ENCODE results near the gene ISM2. TPM values are rescaled to one million over a fixed set of nuclear protein-coding genes. Genes with fewer than 3 reads are reported as not detected.
"Not testable (repeated sequence)": the region's sequence is repeated elsewhere in the genome, so short reads cannot be mapped to it uniquely, and the experiment has no call there.

The ISM2 gene
- under 1 TPM in 1 of 4 donors, not detected in 3; 0.33 TPM for total RNA-seq

DNA sequence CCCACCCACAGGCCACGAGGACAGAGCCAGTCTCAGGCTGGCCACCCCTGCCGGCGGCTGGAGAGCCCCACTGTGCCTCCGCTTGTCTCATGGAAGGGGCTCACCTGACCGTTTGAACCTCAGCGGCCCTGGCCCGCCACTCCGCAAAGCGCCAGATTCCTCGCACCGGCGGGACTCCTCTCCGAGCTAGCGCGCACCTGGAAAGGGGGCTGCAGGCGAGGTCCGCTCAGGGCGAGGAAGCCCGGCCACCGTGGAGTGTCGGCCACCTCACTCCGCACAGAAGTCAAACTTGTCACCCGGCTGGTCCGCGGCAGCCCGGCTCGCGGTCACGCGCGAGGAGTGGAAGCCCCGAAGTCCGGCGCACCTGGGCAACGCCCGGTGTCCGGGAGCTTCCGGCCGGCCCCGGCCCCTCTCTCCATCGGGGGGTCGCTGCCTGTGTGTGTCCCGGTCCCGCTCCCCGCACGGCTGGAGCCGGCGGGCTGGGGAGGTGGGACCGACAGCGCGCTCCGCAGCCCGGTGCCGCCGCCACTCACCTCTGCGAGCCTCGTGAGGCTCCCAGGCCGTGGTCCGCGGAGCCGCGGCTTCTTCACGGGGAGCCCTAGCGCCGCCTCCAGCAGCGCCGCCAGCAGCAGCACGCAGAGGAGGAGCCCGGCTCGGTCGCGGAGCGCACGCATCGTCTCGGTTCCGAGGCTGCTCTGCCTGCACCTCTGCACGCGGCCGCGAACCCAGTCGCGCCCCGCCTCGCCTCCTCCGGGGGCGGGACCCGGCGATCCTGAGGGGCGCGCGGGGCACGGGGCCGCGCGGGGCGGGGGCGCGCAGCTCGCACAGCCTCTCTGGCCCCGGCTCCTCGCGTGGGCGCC is at the start of gene ISM2:
Gene ISM2 (minus strand): TSS at position 697 of the 860 bp plus-strand sequence. CDS start 23 bp downstream, at position 674.
- peaks cover 6 to 47% (median 13%) of the 10 kb centered on the region in 4 donors for H3K27me3 ChIP-seq
- H3K4me3 ChIP-seq = peak within 1 kb of the TSS; percentile 54 to 60 (median 58)
- TF ChIP-seq POLR2AphosphoS5 (IDR thresholded peaks at IDR 0.05) = no peak
- TF ChIP-seq, protein P1, sequence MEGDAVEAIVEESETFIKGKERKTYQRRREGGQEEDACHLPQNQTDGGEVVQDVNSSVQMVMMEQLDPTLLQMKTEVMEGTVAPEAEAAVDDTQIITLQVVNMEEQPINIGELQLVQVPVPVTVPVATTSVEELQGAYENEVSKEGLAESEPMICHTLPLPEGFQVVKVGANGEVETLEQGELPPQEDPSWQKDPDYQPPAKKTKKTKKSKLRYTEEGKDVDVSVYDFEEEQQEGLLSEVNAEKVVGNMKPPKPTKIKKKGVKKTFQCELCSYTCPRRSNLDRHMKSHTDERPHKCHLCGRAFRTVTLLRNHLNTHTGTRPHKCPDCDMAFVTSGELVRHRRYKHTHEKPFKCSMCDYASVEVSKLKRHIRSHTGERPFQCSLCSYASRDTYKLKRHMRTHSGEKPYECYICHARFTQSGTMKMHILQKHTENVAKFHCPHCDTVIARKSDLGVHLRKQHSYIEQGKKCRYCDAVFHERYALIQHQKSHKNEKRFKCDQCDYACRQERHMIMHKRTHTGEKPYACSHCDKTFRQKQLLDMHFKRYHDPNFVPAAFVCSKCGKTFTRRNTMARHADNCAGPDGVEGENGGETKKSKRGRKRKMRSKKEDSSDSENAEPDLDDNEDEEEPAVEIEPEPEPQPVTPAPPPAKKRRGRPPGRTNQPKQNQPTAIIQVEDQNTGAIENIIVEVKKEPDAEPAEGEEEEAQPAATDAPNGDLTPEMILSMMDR (IDR thresholded peaks at IDR 0.05) = no peak
- TF ChIP-seq EP300 (IDR thresholded peaks at IDR 0.05) = no peak
- TF ChIP-seq POLR2A (IDR thresholded peaks at IDR 0.05; ENCODE audit: low read depth) = no peak
- H3K4me1 ChIP-seq = peaks cover 7 to 23% (median 18%) of the 10 kb centered on the region in 4 donors
- H3K36me3 ChIP-seq = no peaks in the 10 kb centered on the region
- DNase-seq (ENCODE audit: extremely low spot score) = no peak
- no peak within 1 kb of the TSS for H3K27ac ChIP-seq (replicated peaks in 1 of 4)
- H3K9me3 ChIP-seq = peaks cover 0 to 2% (median 0%) of the 10 kb centered on the region in 4 donors
- 12% methylated on average over 7 of the region's 104 CpGs for WGBS
- intact Hi-C loops (cut with DNase I) = no loop called here

DNA sequence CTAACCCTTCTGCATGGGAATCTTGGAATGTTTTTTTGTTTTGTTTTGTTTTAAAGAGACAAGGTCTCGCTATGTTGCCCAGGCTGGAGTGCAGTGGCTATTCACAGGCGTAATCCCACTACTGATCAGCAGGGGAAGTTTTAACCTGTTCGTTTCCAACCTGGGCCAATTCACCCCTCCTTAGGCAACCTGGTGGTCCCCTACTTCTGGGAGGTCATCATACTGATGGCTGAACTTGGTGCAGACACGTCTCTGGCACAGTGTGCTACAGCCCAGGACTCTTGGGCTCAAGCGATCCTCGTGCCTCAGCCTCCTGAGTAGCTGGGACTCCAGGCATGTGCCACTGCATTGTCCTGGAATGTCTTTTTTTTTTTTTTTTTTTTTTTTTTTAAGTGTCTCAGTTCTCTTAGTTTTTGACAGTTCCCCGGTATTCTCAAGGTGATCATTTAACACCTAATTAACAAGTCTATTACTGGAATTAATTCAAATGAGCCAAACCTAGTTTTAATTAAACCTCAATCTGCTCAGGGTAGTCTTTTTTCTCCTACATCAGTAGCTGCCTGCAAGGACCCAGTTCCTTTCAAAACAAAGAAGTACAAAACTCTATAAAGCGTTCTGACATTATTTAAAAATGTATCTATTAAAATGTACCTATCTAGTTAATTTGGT is 49.0 kb upstream of the ISM2 start:
- peaks cover 0 to 51% (median 33%) of the 10 kb centered on the region in 4 donors for H3K36me3 ChIP-seq
- H3K4me1 ChIP-seq = peaks cover 10 to 18% (median 13%) of the 10 kb centered on the region in 4 donors
- no peaks in the 10 kb centered on the region for H3K9me3 ChIP-seq
- TF ChIP-seq POLR2A (IDR thresholded peaks at IDR 0.05; ENCODE audit: low read depth) (no peak), POLR2AphosphoS5 (IDR thresholded peaks at IDR 0.05) (no peak), EP300 (IDR thresholded peaks at IDR 0.05) (no peak)
- TF ChIP-seq, protein P1 (IDR thresholded peaks at IDR 0.05) = no peak
- H3K4me3 ChIP-seq = no peak overlapping the region
- H3K27ac ChIP-seq (replicated peaks in 1 of 4) = no peak overlapping the region
- WGBS = 90% methylated on average over 8 of the region's 8 CpGs
- no peak for DNase-seq (ENCODE audit: extremely low spot score)
- intact Hi-C loops (cut with DNase I) = no loop called here
- no peaks in the 10 kb centered on the region for H3K27me3 ChIP-seq

DNA sequence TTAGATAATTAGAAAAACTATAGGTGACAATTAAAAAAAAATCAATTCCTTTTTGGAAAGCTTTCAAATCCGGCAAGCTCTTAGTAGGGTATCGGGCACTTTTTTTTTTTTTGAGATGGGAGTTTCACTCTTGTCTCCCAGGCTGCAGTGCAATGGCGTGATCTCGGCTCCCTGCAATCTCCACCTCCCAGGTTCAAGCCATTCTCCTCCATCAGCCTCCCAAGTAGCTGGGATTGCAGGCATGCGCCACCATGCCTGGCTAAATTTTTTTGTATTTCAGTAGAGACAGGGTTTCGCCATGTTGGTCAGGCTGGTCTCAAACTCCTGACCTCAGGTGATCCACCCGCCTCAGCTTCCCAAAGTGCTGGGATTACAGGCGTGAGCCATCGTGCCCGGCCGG is 46.6 kb upstream of the ISM2 start:
- 98% methylated on average over 11 of the region's 11 CpGs for WGBS
- DNase-seq (ENCODE audit: extremely low spot score); H3K27me3 ChIP-seq; H3K27ac ChIP-seq (replicated peaks in 1 of 4); H3K9me3 ChIP-seq; intact Hi-C loops (cut with DNase I); H3K4me3 ChIP-seq: not testable (repeated sequence)
- peaks cover 0 to 33% (median 23%) of the 10 kb centered on the region in 4 donors for H3K36me3 ChIP-seq
- peaks cover 13 to 29% (median 25%) of the 10 kb centered on the region in 4 donors for H3K4me1 ChIP-seq

DNA sequence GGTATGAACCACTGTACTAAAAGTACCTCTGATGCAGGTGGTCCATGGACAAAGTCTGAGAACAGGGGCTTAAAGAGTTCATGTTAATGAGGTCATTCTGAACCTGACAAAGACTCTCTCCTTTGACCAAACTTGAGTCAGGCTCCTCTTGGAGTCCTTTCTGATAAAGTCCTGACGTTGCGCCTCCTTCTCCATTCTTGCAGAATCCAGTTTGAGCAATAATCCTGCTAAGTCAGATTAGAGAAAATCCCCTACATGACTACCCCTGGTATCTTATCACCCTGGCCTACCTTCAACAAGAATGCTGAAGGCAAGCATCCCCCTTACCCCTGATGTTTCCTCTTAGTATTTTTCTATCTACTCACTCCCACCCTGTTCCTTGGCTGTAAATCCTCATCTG is 46.0 kb upstream of the ISM2 start:
- Histone ChIP-seq H3K9me3 (no peaks in the 10 kb centered on the region), H3K4me1 (peaks cover 13 to 29% (median 25%) of the 10 kb centered on the region in 4 donors), H3K36me3 (peaks cover 0 to 27% (median 18%) of the 10 kb centered on the region in 4 donors), H3K27ac (replicated peaks in 1 of 4) (no peak overlapping the region), H3K4me3 (no peak overlapping the region), H3K27me3 (no peaks in the 10 kb centered on the region)
- TF ChIP-seq POLR2A (IDR thresholded peaks at IDR 0.05; ENCODE audit: low read depth) = no peak
- no peak for TF ChIP-seq EP300 (IDR thresholded peaks at IDR 0.05)
- TF ChIP-seq, protein P1 (IDR thresholded peaks at IDR 0.05) = no peak
- TF ChIP-seq POLR2AphosphoS5 (IDR thresholded peaks at IDR 0.05) = no peak
- no peak for DNase-seq (ENCODE audit: extremely low spot score)
- intact Hi-C loops (cut with DNase I) = no loop called here
- 96% methylated on average over 2 of the region's 2 CpGs for WGBS

Measured in esophagus muscularis mucosa (tissue), 4 donors.